ENCODE measurements around the gene MASP2.

Gene MASP2

DNA sequence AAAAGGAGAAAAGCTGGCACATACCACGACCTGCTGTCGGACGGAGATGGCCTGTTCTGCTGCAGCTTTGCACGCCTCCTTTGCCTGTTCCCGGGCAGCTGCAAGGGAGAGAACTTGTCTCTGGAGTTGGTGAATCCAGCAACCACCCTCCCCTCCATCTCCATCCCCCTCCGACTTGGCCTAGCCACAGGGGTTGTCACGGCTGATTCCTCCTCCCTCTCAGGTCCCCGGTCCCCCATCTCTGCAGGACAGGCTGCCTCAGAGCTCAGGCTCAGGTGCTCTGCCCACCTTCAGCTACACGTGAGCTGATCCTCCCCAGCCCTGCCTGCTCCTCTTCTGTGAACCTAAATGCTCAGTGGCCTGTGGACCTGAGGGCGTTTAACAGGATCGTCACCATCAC lies 23.8 kb upstream of the MASP2 start:
- TF ChIP-seq, protein P1, sequence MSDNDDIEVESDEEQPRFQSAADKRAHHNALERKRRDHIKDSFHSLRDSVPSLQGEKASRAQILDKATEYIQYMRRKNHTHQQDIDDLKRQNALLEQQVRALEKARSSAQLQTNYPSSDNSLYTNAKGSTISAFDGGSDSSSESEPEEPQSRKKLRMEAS (IDR thresholded peaks at IDR 0.05) = no peak
- TF ChIP-seq EP300 (IDR thresholded peaks at IDR 0.05; ENCODE audit: borderline replicate concordance) = no peak
- TF ChIP-seq TCF12 (IDR thresholded peaks at IDR 0.05; ENCODE audit: low read depth) = no peak
- no peak for TF ChIP-seq ZBTB7A (IDR thresholded peaks at IDR 0.05; ENCODE audit: low read depth)
- no peak for TF ChIP-seq RAD21 (IDR thresholded peaks at IDR 0.05; ENCODE audit: low read depth)
- no peak for TF ChIP-seq CEBPB (IDR thresholded peaks at IDR 0.05)
- TF ChIP-seq CREB1 (IDR thresholded peaks at IDR 0.05; ENCODE audit: low read depth) = no peak
- no peak for TF ChIP-seq EGR1 (IDR thresholded peaks at IDR 0.05)
- TF ChIP-seq NFIC (IDR thresholded peaks at IDR 0.05) = no peak

DNA sequence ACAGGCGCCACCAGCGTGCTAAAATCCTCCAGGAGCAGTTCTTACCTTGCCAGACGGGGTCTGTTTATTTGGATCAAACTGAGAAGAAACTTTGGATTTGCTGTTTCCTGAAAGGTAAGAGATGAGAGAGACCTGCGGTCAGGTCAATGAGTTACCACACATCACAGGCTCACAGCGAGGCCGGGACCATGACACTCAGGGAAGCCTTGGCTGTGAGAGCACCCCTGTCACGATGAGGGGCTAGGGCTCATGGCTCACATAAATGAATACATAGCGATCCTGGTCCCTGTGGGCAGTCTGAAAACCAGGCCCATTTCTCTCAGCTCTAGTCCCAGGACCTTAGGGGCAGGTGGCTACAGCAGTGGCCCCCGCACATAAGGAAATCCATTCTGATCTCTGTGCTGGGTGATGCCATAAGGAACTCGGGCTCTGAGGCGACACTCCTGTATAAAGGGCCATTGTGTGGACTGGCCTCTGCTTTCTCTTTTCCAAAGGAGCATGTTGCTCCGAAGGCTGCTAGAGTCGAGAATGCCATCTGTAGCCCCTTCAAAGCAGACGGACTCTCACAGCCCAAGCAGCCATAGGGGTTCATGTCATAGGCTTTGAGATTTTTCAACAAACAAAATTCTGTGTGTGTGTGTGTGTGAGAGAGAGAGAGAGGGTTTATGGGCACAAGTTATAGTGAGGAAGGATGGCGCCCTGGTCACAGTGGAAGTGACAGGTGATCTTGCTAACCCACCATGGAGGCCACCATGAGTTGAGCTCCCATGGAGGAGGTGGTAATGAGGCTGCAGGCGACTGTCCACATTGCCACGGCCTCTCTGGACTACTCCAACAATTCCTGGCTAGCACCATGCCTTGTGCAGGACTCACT lies 21.8 kb upstream of the MASP2 start:
- TF ChIP-seq, protein P1 (IDR thresholded peaks at IDR 0.05) = no peak
- TF ChIP-seq CREB1 (IDR thresholded peaks at IDR 0.05; ENCODE audit: low read depth) = no peak
- no peak for TF ChIP-seq NFIC (IDR thresholded peaks at IDR 0.05)
- TF ChIP-seq CEBPB (IDR thresholded peaks at IDR 0.05) = no peak
- no peak for TF ChIP-seq TEAD4 (IDR thresholded peaks at IDR 0.05)
- TF ChIP-seq TCF12 (IDR thresholded peaks at IDR 0.05; ENCODE audit: low read depth) = no peak
- TF ChIP-seq, protein P2, sequence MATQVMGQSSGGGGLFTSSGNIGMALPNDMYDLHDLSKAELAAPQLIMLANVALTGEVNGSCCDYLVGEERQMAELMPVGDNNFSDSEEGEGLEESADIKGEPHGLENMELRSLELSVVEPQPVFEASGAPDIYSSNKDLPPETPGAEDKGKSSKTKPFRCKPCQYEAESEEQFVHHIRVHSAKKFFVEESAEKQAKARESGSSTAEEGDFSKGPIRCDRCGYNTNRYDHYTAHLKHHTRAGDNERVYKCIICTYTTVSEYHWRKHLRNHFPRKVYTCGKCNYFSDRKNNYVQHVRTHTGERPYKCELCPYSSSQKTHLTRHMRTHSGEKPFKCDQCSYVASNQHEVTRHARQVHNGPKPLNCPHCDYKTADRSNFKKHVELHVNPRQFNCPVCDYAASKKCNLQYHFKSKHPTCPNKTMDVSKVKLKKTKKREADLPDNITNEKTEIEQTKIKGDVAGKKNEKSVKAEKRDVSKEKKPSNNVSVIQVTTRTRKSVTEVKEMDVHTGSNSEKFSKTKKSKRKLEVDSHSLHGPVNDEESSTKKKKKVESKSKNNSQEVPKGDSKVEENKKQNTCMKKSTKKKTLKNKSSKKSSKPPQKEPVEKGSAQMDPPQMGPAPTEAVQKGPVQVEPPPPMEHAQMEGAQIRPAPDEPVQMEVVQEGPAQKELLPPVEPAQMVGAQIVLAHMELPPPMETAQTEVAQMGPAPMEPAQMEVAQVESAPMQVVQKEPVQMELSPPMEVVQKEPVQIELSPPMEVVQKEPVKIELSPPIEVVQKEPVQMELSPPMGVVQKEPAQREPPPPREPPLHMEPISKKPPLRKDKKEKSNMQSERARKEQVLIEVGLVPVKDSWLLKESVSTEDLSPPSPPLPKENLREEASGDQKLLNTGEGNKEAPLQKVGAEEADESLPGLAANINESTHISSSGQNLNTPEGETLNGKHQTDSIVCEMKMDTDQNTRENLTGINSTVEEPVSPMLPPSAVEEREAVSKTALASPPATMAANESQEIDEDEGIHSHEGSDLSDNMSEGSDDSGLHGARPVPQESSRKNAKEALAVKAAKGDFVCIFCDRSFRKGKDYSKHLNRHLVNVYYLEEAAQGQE (IDR thresholded peaks at IDR 0.05; ENCODE audit: low read depth) = no peak
- TF ChIP-seq EP300 (IDR thresholded peaks at IDR 0.05; ENCODE audit: borderline replicate concordance) = no peak
- no peak for TF ChIP-seq RAD21 (IDR thresholded peaks at IDR 0.05; ENCODE audit: low read depth)
- no peak for TF ChIP-seq ZBTB7A (IDR thresholded peaks at IDR 0.05; ENCODE audit: low read depth)
- no peak for TF ChIP-seq TAF1 (IDR thresholded peaks at IDR 0.05; ENCODE audit: low read depth)
- TF ChIP-seq EGR1 (IDR thresholded peaks at IDR 0.05) = no peak
- no peak for TF ChIP-seq YY1 (IDR thresholded peaks at IDR 0.05; ENCODE audit: low read depth)
- TF ChIP-seq FOXM1 (IDR thresholded peaks at IDR 0.05; ENCODE audit: borderline replicate concordance, low read depth) = no peak

DNA sequence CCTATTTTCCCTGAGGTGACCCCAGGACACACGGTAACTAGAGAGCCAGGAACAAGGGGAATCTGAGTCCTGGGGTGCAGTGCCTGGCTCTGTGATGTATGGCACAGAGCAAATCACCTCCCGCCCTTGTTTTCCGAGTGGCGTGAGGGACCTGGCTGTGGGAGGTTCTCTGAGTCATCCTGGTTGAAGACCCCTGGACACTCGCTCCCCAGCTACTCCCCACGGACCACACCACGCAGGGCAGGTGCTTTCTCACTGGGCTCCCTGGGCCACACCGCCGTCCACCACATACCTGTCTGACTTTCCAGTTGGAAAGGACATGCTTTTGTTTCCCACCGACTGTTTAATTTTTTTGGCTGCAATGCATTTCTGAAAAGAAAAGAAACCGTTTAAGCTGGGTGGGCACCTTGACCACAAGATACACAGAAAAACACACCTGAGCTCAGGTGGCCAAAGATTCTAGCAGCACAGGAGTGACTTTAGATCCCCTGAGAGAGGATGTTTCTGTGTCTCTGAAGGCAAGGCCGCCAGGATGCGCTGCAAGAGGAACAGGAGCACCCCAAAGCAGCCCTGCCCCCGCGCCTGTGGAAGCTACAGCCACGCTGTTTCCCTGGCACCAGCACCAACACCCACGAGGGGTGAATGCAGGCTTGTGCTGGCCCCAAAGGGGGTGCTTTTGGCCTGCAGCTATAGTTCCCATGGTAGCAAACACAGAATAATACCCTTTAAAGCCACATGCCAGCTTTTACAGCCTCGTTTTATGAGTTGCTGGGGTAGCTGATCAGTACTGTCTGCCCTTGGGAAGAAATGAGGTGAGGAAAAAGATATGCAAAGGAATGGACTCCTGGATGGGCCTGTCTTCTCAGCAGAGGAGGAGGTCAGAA lies 20.9 kb upstream of the MASP2 start:
- TF ChIP-seq FOXM1 (IDR thresholded peaks at IDR 0.05; ENCODE audit: borderline replicate concordance, low read depth) (no peak), RAD21 (IDR thresholded peaks at IDR 0.05; ENCODE audit: low read depth) (no peak), CEBPB (IDR thresholded peaks at IDR 0.05) (no peak), EP300 (IDR thresholded peaks at IDR 0.05; ENCODE audit: borderline replicate concordance) (no peak), ZBTB7A (IDR thresholded peaks at IDR 0.05; ENCODE audit: low read depth) (no peak), NFIC (IDR thresholded peaks at IDR 0.05) (no peak), TCF12 (IDR thresholded peaks at IDR 0.05; ENCODE audit: low read depth) (no peak), CREB1 (IDR thresholded peaks at IDR 0.05; ENCODE audit: low read depth) (no peak), YY1 (IDR thresholded peaks at IDR 0.05; ENCODE audit: low read depth) (no peak)
- TF ChIP-seq, protein P3, sequence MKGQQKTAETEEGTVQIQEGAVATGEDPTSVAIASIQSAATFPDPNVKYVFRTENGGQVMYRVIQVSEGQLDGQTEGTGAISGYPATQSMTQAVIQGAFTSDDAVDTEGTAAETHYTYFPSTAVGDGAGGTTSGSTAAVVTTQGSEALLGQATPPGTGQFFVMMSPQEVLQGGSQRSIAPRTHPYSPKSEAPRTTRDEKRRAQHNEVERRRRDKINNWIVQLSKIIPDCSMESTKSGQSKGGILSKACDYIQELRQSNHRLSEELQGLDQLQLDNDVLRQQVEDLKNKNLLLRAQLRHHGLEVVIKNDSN (IDR thresholded peaks at IDR 0.05) = no peak
- TF ChIP-seq, protein P1 (IDR thresholded peaks at IDR 0.05) = no peak

DNA sequence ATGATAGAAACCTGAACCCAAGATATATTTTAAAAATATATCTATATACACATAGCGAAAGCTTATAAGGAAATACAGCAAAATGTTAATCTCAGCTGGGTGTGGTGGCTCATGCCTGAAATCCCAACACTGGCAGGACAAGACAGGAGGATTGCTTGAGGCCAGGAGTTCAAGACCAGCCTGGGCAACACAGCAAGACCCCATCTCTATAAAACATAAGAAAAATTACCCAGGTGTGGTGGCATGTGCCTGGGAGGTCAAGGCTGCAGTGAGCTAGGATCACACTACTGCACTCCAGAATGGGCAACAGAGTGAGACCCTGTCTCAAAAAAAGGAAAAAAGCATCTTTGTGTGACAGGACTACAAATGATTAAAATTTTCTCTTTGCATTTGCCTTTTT lies 18.8 kb upstream of the MASP2 start:
- TF ChIP-seq TAF1 (IDR thresholded peaks at IDR 0.05; ENCODE audit: low read depth) (no peak), TEAD4 (IDR thresholded peaks at IDR 0.05) (no peak), RAD21 (IDR thresholded peaks at IDR 0.05; ENCODE audit: low read depth) (no peak), ZBTB7A (IDR thresholded peaks at IDR 0.05; ENCODE audit: low read depth) (no peak), TCF12 (IDR thresholded peaks at IDR 0.05; ENCODE audit: low read depth) (no peak), CREB1 (IDR thresholded peaks at IDR 0.05; ENCODE audit: low read depth) (no peak)
- TF ChIP-seq, protein P1 (IDR thresholded peaks at IDR 0.05) = no peak

DNA sequence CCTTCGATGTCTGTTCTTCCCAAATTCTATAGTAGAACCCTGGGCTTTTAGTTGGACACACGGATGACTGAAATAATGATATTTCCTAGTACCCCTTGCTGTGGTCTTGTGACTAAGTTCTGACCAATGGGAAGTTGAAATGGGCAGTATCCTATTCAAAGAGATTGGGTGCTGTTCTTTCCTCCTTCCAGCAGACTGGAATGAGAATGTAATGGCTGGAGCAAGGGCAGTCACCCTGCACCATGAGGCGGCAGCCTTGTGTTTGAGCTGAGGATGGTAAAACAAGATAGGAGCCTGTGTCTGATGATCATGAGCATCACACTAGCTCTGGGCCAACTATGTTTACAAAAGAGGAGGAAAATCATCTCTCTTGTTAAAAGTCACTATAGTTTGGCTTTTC lies 17.9 kb upstream of the MASP2 start:
- TF ChIP-seq RAD21 (IDR thresholded peaks at IDR 0.05; ENCODE audit: low read depth) (no peak), TEAD4 (IDR thresholded peaks at IDR 0.05) (no peak), EP300 (IDR thresholded peaks at IDR 0.05; ENCODE audit: borderline replicate concordance) (no peak), CEBPB (IDR thresholded peaks at IDR 0.05) (no peak), YY1 (IDR thresholded peaks at IDR 0.05; ENCODE audit: low read depth) (no peak)
- TF ChIP-seq, protein P1 (IDR thresholded peaks at IDR 0.05) = no peak

DNA sequence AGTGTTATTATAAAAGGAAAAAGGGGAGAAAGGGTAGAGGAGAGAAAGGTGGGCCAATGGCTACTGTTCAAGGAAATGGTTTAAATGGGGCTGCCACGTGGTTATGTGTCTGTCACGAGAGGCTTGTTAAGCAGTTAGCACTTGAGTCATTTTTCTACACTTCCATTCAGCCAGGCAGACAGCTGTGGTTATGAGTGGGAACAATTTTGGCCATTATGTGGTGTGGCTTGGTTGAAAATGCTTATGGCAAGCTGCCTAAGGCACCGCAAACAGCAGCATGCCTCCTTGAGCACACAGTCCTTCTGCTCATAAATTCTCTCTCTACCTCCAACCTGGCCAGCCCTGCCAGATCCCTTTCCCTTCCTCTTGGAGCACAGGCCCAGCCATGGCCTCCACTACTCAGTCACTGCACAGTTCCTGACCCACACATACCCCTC lies 15.9 kb upstream of the MASP2 start:
- TF ChIP-seq, protein P2 (IDR thresholded peaks at IDR 0.05; ENCODE audit: low read depth) = no peak
- TF ChIP-seq CREB1 (IDR thresholded peaks at IDR 0.05; ENCODE audit: low read depth) (no peak), FOXM1 (IDR thresholded peaks at IDR 0.05; ENCODE audit: borderline replicate concordance, low read depth) (no peak), TAF1 (IDR thresholded peaks at IDR 0.05; ENCODE audit: low read depth) (no peak), EGR1 (IDR thresholded peaks at IDR 0.05) (no peak), ZBTB7A (IDR thresholded peaks at IDR 0.05; ENCODE audit: low read depth) (no peak), TEAD4 (IDR thresholded peaks at IDR 0.05) (no peak), YY1 (IDR thresholded peaks at IDR 0.05; ENCODE audit: low read depth) (no peak), NFIC (IDR thresholded peaks at IDR 0.05) (no peak), EP300 (IDR thresholded peaks at IDR 0.05; ENCODE audit: borderline replicate concordance) (no peak), TCF12 (IDR thresholded peaks at IDR 0.05; ENCODE audit: low read depth) (no peak), RAD21 (IDR thresholded peaks at IDR 0.05; ENCODE audit: low read depth) (no peak), CEBPB (IDR thresholded peaks at IDR 0.05) (no peak)
- TF ChIP-seq, protein P3 (IDR thresholded peaks at IDR 0.05) = no peak
- TF ChIP-seq, protein P1 (IDR thresholded peaks at IDR 0.05) = no peak

Data from Ishikawa (cell line).